Mesendoderm (in vitro differentiated cells): ENCODE measurements around the gene HLCS.

Source experiments
- DNase-seq: peaks from one replicate; pipeline ENCODE4 v3.0.0; 2013
- H2AK5ac ChIP-seq: 2 replicates; pipeline ENCODE4 v1.6.1; 2013; ENCODE audit warnings: low read length, inconsistent platforms
- H2BK120ac ChIP-seq: 2 replicates; pipeline ENCODE4 v1.6.1; 2013; ENCODE audit warnings: low read depth, mild to moderate bottlenecking, low read length, moderate library complexity, mixed read lengths
- H2BK15ac ChIP-seq: replicated peaks from 2 replicates; pipeline ENCODE4 v1.6.1; 2013; ENCODE audit warnings: low read depth, mild to moderate bottlenecking, moderate library complexity
- H2BK5ac ChIP-seq: 2 replicates; pipeline ENCODE4 v1.6.1; 2013; ENCODE audit warnings: low read length, inconsistent platforms
- H3K18ac ChIP-seq: 2 replicates; pipeline ENCODE4 v1.6.1; 2013; ENCODE audit warnings: mild to moderate bottlenecking, low read length, mixed read lengths
- H3K23ac ChIP-seq: one replicate; pipeline ENCODE4 v1.6.1; 2013; ENCODE audit warnings: low read length
- H3K27ac ChIP-seq: 2 replicates; pipeline ENCODE4 v1.5.1; 2013; ENCODE audit warnings: low read depth, mild to moderate bottlenecking, inconsistent platforms, low read length, moderate library complexity
- H3K27me3 ChIP-seq: 2 replicates; pipeline ENCODE4 v1.6.1; 2013; ENCODE audit warnings: low read length, control low read depth, mild to moderate bottlenecking, inconsistent platforms; ENCODE audit not compliant: insufficient read depth, poor library complexity
- H3K36me3 ChIP-seq: 2 replicates; pipeline ENCODE4 v1.6.1; 2013; ENCODE audit warnings: low read length, inconsistent platforms; ENCODE audit not compliant: control insufficient read depth, insufficient read depth
- H3K4ac ChIP-seq: one replicate; pipeline ENCODE4 v1.6.1; 2013; ENCODE audit warnings: low read depth, mild to moderate bottlenecking, low read length, moderate library complexity
- H3K4me1 ChIP-seq: 2 replicates; pipeline ENCODE4 v1.6.1; 2013; ENCODE audit warnings: low read depth, low read length, inconsistent platforms; ENCODE audit not compliant: control insufficient read depth
- H3K4me2 ChIP-seq: 2 replicates; pipeline ENCODE4 v1.6.1; 2013; ENCODE audit warnings: low read length
- H3K4me3 ChIP-seq: 2 replicates; pipeline ENCODE4 v1.5.1; 2013; ENCODE audit warnings: mild to moderate bottlenecking, low read length
- H3K56ac ChIP-seq: one replicate; pipeline ENCODE4 v1.6.1; 2013; ENCODE audit warnings: low read length
- H3K79me1 ChIP-seq: 2 replicates; pipeline ENCODE4 v1.6.1; 2013; ENCODE audit warnings: low read length, inconsistent platforms
- H3K79me2 ChIP-seq: 2 replicates; pipeline ENCODE4 v1.6.1; 2013; ENCODE audit warnings: mild to moderate bottlenecking, low read length; ENCODE audit not compliant: control insufficient read depth, insufficient read depth
- H3K9ac ChIP-seq: 2 replicates; pipeline ENCODE4 v1.6.1; 2013; ENCODE audit warnings: low read length, inconsistent platforms
- H4K5ac ChIP-seq: one replicate; pipeline ENCODE4 v1.6.1; 2013; ENCODE audit warnings: low read length
- H4K8ac ChIP-seq: one replicate; pipeline ENCODE4 v1.6.1; 2013; ENCODE audit warnings: low read depth, mild to moderate bottlenecking, control low read depth, low read length, moderate library complexity
- WGBS: extraction: QIAGEN DNeasy Blood & Tissue Kit; methylation state at CpG from one replicate; pipeline ENCODE4 v1.1.7; 2013; ENCODE audit warnings: low lambda C conversion rate, missing lambda C conversion rate; ENCODE audit not compliant: insufficient coverage; ENCODE audit errors: extremely low coverage; 5-methylcytosine and 5-hydroxymethylcytosine counted together

HLCS gene

DNA sequence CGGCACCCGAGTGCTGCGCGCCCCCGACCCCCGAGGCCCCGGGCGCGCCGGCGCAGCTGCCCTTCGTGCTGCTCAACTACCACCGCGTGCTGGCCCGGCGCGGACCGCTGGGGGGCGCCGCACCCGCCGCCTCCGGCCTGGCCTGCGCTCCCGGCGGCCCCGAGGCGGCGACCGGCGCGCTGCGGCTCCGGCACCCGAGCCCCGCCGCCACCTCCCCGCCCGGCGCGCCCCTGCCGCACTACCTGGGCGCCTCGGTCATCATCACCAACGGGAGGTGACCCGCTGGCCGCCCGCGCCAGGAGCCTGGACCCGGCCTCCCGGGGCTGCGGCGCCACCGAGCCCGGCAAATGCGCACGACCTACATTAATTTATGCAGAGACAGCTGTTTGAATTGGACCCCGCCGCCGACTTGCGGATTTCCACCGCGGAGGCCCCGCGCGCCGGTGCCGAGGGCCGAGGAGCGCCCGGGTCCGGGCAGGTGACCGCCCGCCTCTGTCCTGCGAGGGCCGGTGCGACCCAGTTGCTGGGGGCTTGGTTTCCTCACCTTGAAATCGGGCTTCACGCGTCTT lies 218.6 kb downstream of the HLCS start:
- no peak overlapping the region for H3K23ac ChIP-seq
- no peak overlapping the region for H2BK120ac ChIP-seq
- H3K18ac ChIP-seq: peak overlapping the region; percentile 62
- DNase-seq: peak; percentile 71
- H3K56ac ChIP-seq: peak overlapping the region; percentile 35
- no peak overlapping the region for H4K8ac ChIP-seq
- no peak overlapping the region for H4K5ac ChIP-seq
- H2BK15ac ChIP-seq: no peak overlapping the region
- peak overlapping the region; percentile 28 for H3K9ac ChIP-seq
- no peaks in the 10 kb centered on the region for H3K79me1 ChIP-seq
- H3K4me3 ChIP-seq: no peak overlapping the region
- H2BK5ac ChIP-seq: no peak overlapping the region
- no CpG with 5 or more reads among the region's 80 CpGs for WGBS
- peaks cover 3% of the 10 kb centered on the region for H3K27me3 ChIP-seq
- no peak overlapping the region for H3K4ac ChIP-seq
- no peaks in the 10 kb centered on the region for H3K79me2 ChIP-seq
- H3K27ac ChIP-seq: no peak overlapping the region
- peaks cover 8% of the 10 kb centered on the region for H3K4me1 ChIP-seq
- H2AK5ac ChIP-seq: no peak overlapping the region
- peak overlapping the region; percentile 17 for H3K4me2 ChIP-seq
- H3K36me3 ChIP-seq: no peaks in the 10 kb centered on the region

DNA sequence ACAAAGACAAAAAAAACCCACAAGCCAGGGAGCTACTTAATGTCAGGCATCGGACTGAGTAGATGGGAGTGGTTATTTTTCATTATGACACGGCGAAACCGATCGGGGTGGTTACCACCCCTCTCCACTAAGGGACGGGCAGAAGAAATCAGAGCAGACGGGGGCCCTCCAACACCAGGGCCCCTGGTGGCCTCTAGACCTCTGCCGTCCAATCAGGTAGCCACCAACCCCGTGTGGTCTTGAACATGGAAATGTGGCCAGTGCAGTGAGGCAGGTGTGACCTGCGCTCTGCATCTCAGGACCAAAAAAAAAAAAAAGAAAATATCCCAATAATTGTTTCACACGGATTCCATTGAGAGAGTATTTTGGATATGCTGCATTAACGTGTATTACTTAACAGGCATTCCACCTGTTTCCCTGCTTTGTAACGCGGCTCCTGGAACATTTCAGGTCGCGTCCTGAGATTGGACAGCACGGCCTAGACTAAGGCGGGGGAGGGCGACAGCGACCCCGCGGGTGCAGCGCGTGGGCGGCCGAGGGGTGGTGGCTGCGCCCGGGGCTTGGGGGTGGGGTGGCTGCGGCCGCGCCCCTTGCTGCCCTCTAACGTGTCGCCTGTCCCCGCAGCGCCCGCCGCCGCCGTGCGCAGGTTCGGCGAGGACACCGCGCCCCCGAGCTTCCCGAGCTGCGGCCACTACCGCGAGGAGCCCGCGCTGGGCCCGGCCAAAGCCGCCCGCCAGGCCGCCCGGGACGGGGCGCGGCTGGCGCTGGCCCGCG lies 219.2 kb downstream of the HLCS start:
- H3K23ac ChIP-seq: no peak overlapping the region
- H2BK15ac ChIP-seq: no peak overlapping the region
- no peak overlapping the region for H3K4ac ChIP-seq
- no peak overlapping the region for H3K27ac ChIP-seq
- no peak overlapping the region for H3K4me3 ChIP-seq
- no peak overlapping the region for H4K8ac ChIP-seq
- H4K5ac ChIP-seq: no peak overlapping the region
- no peaks in the 10 kb centered on the region for H3K36me3 ChIP-seq
- no peak overlapping the region for H3K9ac ChIP-seq
- peak; percentile 43 for DNase-seq
- H2BK5ac ChIP-seq: no peak overlapping the region
- H3K56ac ChIP-seq: peak overlapping the region; percentile 70
- H3K79me2 ChIP-seq: no peaks in the 10 kb centered on the region
- peaks cover 8% of the 10 kb centered on the region for H3K4me1 ChIP-seq
- H3K27me3 ChIP-seq: peaks cover 3% of the 10 kb centered on the region
- no peaks in the 10 kb centered on the region for H3K79me1 ChIP-seq
- no peak overlapping the region for H2AK5ac ChIP-seq
- H3K18ac ChIP-seq: no peak overlapping the region
- no CpG with 5 or more reads among the region's 62 CpGs for WGBS
- no peak overlapping the region for H2BK120ac ChIP-seq
- H3K4me2 ChIP-seq: peak overlapping the region; percentile 61

DNA sequence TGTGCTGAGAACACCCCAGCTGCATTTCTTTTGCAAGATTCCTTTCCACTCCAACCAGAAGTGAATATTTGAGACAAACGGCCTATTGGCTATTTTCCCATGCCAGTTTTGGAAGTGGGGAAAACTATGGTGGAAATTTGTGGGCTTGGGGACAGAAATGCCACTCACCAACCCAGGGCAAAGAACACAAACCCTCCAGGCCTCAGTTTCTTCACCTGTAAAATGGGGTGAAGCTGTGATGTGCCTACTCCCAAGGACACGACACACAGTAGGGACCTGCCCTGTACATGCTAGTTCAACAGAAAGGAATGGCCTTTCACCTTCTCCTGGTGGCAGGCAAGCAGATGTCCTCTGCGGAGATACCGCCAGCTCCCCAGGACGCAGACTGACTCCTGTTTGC lies 221.0 kb downstream of the HLCS start:
- H3K79me2 ChIP-seq: no peaks in the 10 kb centered on the region
- H3K4ac ChIP-seq: no peak overlapping the region
- no peak overlapping the region for H2BK5ac ChIP-seq

DNA sequence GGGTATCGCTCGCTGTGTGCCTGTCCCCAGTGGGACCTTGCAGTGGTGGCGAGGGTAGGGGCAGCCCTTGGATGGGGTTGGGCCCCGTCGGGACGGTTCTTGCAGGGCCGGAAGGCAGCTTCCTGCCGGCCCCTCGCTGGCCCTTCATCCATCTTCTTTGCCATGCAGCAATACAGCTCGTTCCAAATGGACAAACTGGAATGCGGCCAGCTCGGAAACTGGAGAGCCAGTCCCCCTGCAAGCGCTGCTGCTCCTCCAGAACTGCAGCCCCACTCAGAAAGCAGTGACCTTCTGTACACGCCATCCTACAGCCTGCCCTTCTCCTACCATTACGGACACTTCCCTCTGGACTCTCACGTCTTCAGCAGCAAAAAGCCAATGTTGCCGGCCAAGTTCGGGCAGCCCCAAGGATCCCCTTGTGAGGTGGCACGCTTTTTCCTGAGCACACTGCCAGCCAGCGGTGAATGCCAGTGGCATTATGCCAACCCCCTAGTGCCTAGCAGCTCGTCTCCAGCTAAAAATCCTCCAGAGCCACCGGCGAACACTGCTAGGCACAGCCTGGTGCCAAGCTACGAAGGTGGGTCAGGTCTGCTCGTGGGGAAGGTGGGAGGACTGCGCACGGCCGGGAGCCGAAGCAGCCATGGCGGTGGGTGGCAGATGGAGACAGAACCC lies 221.8 kb downstream of the HLCS start:
- no peak for DNase-seq
- no peaks in the 10 kb centered on the region for H3K79me1 ChIP-seq
- no peak overlapping the region for H3K23ac ChIP-seq
- H4K8ac ChIP-seq: no peak overlapping the region
- no peak overlapping the region for H2AK5ac ChIP-seq
- H2BK5ac ChIP-seq: no peak overlapping the region
- H3K4me2 ChIP-seq: no peak overlapping the region
- H3K4me1 ChIP-seq: peaks cover 4% of the 10 kb centered on the region
- no CpG with 5 or more reads among the region's 30 CpGs for WGBS
- no peak overlapping the region for H3K27ac ChIP-seq
- H3K4me3 ChIP-seq: no peak overlapping the region
- no peak overlapping the region for H3K9ac ChIP-seq
- no peak overlapping the region for H3K4ac ChIP-seq
- H2BK120ac ChIP-seq: no peak overlapping the region
- H3K27me3 ChIP-seq: peaks cover 3% of the 10 kb centered on the region
- H3K79me2 ChIP-seq: no peaks in the 10 kb centered on the region
- no peak overlapping the region for H4K5ac ChIP-seq
- no peak overlapping the region for H3K56ac ChIP-seq
- no peaks in the 10 kb centered on the region for H3K36me3 ChIP-seq
- no peak overlapping the region for H2BK15ac ChIP-seq
- H3K18ac ChIP-seq: no peak overlapping the region

More for the DNA sequence above, 221.0 kb downstream of the HLCS start:
- H2BK15ac ChIP-seq: no peak overlapping the region
- no peak overlapping the region for H3K9ac ChIP-seq
- H3K18ac ChIP-seq: no peak overlapping the region
- no peak overlapping the region for H4K5ac ChIP-seq
- H3K4me3 ChIP-seq: no peak overlapping the region
- no peak overlapping the region for H4K8ac ChIP-seq
- H3K23ac ChIP-seq: no peak overlapping the region
- H3K4me1 ChIP-seq: peaks cover 8% of the 10 kb centered on the region
- H3K4me2 ChIP-seq: no peak overlapping the region
- no peak overlapping the region for H2AK5ac ChIP-seq
- no peaks in the 10 kb centered on the region for H3K36me3 ChIP-seq
- no peaks in the 10 kb centered on the region for H3K79me1 ChIP-seq
- no peak for DNase-seq
- H2BK120ac ChIP-seq: no peak overlapping the region
- H3K27me3 ChIP-seq: peaks cover 3% of the 10 kb centered on the region
- H3K27ac ChIP-seq: no peak overlapping the region
- no CpG with 5 or more reads among the region's 5 CpGs for WGBS
- H3K56ac ChIP-seq: no peak overlapping the region

DNA sequence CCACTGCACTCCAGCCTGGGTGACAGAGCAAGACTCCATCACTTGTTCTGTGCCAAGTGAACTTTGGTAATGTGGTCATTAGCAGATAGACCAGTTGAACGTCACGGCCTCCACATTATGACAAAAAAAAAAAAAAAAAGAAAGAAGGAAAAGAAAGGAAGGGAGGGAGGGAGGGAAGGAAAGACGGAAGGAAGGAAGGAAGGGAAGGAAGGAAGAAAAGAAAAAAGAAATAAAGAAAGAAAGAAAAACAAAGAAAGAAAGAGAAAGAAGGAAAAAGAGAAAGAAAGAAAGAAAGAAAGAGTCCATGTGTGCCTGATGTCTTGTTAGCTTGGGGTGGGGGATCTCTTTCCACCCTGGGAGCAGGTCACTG lies 222.3 kb downstream of the HLCS start:
- Histone ChIP-seq H3K79me1 (no peaks in the 10 kb centered on the region), H3K9ac (no peak overlapping the region), H4K5ac (no peak overlapping the region)

More for the DNA sequence above, 222.3 kb downstream of the HLCS start:
- H3K23ac ChIP-seq: no peak overlapping the region
- no peak overlapping the region for H2BK15ac ChIP-seq
- no peak overlapping the region for H2BK5ac ChIP-seq
- H3K4me3 ChIP-seq: no peak overlapping the region
- DNase-seq: no peak
- H3K27ac ChIP-seq: no peak overlapping the region
- no peak overlapping the region for H4K8ac ChIP-seq
- H3K18ac ChIP-seq: no peak overlapping the region
- no peak overlapping the region for H3K56ac ChIP-seq
- H2AK5ac ChIP-seq: no peak overlapping the region
- no peak overlapping the region for H3K4me2 ChIP-seq
- H3K4me1 ChIP-seq: peaks cover 2% of the 10 kb centered on the region
- no peak overlapping the region for H3K4ac ChIP-seq
- no peaks in the 10 kb centered on the region for H3K36me3 ChIP-seq
- whole genome bisulfite sequencing: no CpG with 5 or more reads among the region's 3 CpGs
- H3K27me3 ChIP-seq: peaks cover 3% of the 10 kb centered on the region
- H2BK120ac ChIP-seq: no peak overlapping the region
- no peaks in the 10 kb centered on the region for H3K79me2 ChIP-seq
